Esophagus squamous epithelium (tissue), 4 donors: ENCODE results near the gene LRRC10B.

ENCODE experiments used
- CTCF ChIP-seq, 6 experiments: fragments of 450-650 bp in 4 of 6; fragments of 200-600 bp in 2 of 6; sonication (generic) in 2 of 6; IDR thresholded peaks; one replicate each; pipeline ENCODE4 v1.5.1; 2016 to 2019; ENCODE audit warnings: antibody characterized with exemption in 6 of 6, mild to moderate bottlenecking in 4 of 6, moderate library complexity in 4 of 6
- POLR2A ChIP-seq, 4 donors: fragments of 450-650 bp; IDR thresholded peaks; one replicate each; pipeline ENCODE4 v1.6.1; 2017; ENCODE audit warnings: antibody characterized with exemption in 4 of 4, mild to moderate bottlenecking in 4 of 4, moderate library complexity in 3 of 4

DNA sequence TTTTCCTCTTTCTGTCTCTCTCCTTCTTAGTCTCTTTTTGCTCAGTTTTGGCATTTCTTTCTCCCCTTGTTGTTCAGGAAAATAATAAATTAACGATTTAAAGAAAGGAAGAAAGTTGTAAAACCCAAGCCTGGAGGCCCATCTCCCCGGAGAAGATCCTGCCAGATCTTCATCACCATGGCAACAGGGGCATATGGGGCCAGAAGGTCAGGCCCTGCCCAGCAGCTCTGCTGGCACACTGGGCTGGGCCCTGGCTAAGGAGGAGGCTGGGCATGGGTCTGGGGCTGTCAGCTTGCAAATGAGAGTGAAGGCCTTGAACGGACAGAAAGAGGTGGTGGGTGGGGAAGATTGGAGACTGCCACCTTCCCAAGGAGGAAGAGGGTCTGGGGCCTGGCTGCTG is 2.8 kb downstream of the LRRC10B start:
- no peak for TF ChIP-seq POLR2A (IDR thresholded peaks at IDR 0.05)
- no peak for TF ChIP-seq CTCF (IDR thresholded peaks at IDR 0.05)
